ENCODE results near the gene SP8. TPM values are rescaled to one million over a fixed set of nuclear protein-coding genes. Genes with fewer than 3 reads are reported as not detected.

SP8 gene
- total RNA-seq, 3 donors from 2014 or later: not detected

- Mint-ChIP-seq H3K4me3 (no peak overlapping the region), H3K27me3 (ENCODE audit: low read depth) (no peaks in the 10 kb centered on the region), H3K4me1 (ENCODE audit: low read depth) (no peaks in the 10 kb centered on the region), H3K9me3 (no peaks in the 10 kb centered on the region), H3K36me3 (ENCODE audit: insufficient read depth) (no peaks in the 10 kb centered on the region)
- DNase-seq: no peak
- no peak for ATAC-seq
These were observed 32.7 kb downstream of the SP8 start for GRCh38 chr7:20754001-20754400.

- DNase-seq: no peak
- Mint-ChIP-seq H3K9me3 (no peaks in the 10 kb centered on the region), H3K4me3 (no peak overlapping the region), H3K4me1 (ENCODE audit: low read depth) (no peaks in the 10 kb centered on the region), H3K27me3 (ENCODE audit: low read depth) (peaks cover 5% of the 10 kb centered on the region), H3K36me3 (ENCODE audit: insufficient read depth) (no peaks in the 10 kb centered on the region)
- ATAC-seq: no peak
These were observed 36.8 kb downstream of the SP8 start for GRCh38 chr7:20749906-20750305.

GRCh38 chr7:20748853-20749252 lies 37.8 kb downstream of the SP8 start:
- DNase-seq (no peak), ATAC-seq (no peak)
- H3K9me3 Mint-ChIP-seq: no peaks in the 10 kb centered on the region
- no peak overlapping the region for H3K4me3 Mint-ChIP-seq
- peaks cover 5% of the 10 kb centered on the region for H3K27me3 Mint-ChIP-seq (ENCODE audit: low read depth)
- no peaks in the 10 kb centered on the region for H3K36me3 Mint-ChIP-seq (ENCODE audit: insufficient read depth)
- H3K4me1 Mint-ChIP-seq (ENCODE audit: low read depth): no peaks in the 10 kb centered on the region

- H3K27me3 Mint-ChIP-seq (ENCODE audit: low read depth): peaks cover 5% of the 10 kb centered on the region
- H3K36me3 Mint-ChIP-seq (ENCODE audit: insufficient read depth): no peaks in the 10 kb centered on the region
- ATAC-seq (no peak), DNase-seq (no peak)
- no peak overlapping the region for H3K4me3 Mint-ChIP-seq
- H3K4me1 Mint-ChIP-seq (ENCODE audit: low read depth): no peaks in the 10 kb centered on the region
- H3K9me3 Mint-ChIP-seq: no peaks in the 10 kb centered on the region
These were observed 39.7 kb downstream of the SP8 start for GRCh38 chr7:20747001-20747400.

DNA sequence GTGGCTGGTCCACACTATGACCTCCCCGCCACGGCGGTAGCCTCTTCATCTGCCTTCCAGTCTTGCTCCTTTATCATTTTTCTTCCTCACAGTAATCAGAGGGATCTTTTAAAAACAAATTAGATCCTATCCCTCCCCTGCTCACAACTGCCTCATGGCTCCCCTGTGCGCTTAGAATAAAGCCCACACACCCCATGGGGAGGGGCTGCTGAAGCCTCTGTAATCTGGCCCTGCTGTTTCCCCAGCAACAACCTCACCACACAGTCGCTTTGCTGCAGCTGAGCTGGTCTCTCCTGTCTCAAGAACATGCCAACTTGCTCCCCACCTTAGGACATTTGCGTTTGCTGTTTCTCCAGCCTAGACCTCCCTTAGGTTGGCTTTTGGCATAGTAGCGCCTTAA lies 41.0 kb downstream of the SP8 start:
- DNase-seq (no peak), ATAC-seq (no peak)
- Mint-ChIP-seq H3K9me3 (no peaks in the 10 kb centered on the region), H3K27me3 (ENCODE audit: low read depth) (peaks cover 5% of the 10 kb centered on the region), H3K4me1 (ENCODE audit: low read depth) (no peaks in the 10 kb centered on the region), H3K4me3 (no peak overlapping the region), H3K36me3 (ENCODE audit: insufficient read depth) (no peaks in the 10 kb centered on the region)

DNA sequence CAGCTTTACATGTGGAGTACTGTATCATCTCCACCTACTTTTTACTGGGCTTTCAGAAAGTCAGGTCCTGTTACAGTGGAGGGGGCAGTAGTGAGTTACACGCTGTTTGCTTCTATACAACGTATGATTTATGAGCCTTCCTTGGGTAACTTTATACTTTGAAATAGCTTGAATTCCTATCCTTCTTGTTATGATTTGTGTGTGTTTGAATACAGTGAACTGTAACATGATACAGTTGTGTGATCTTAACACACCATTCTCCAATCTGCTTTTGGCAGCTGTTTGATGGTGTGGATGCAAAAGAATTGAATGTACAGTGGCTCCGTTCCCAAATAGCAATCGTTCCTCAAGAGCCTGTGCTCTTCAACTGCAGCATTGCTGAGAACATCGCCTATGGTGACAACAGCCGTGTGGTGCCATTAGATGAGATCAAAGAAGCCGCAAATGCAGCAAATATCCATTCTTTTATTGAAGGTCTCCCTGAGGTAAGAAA lies 41.7 kb downstream of the SP8 start:
- H3K4me3 Mint-ChIP-seq: no peak overlapping the region
- ATAC-seq: no peak

GRCh38 chr7:20742913-20743312 lies 43.8 kb downstream of the SP8 start:
- no peaks in the 10 kb centered on the region for H3K4me1 Mint-ChIP-seq (ENCODE audit: low read depth)
- H3K9me3 Mint-ChIP-seq: no peaks in the 10 kb centered on the region
- no peak overlapping the region for H3K4me3 Mint-ChIP-seq
- no peak for DNase-seq
- H3K27me3 Mint-ChIP-seq (ENCODE audit: low read depth): peaks cover 5% of the 10 kb centered on the region
- no peak for ATAC-seq
- no peaks in the 10 kb centered on the region for H3K36me3 Mint-ChIP-seq (ENCODE audit: insufficient read depth)

More for the DNA sequence above, 41.7 kb downstream of the SP8 start:
- H3K36me3 Mint-ChIP-seq (ENCODE audit: insufficient read depth): no peaks in the 10 kb centered on the region
- H3K27me3 Mint-ChIP-seq (ENCODE audit: low read depth): peaks cover 5% of the 10 kb centered on the region
- no peak for DNase-seq
- H3K9me3 Mint-ChIP-seq: no peaks in the 10 kb centered on the region
- no peaks in the 10 kb centered on the region for H3K4me1 Mint-ChIP-seq (ENCODE audit: low read depth)

DNA sequence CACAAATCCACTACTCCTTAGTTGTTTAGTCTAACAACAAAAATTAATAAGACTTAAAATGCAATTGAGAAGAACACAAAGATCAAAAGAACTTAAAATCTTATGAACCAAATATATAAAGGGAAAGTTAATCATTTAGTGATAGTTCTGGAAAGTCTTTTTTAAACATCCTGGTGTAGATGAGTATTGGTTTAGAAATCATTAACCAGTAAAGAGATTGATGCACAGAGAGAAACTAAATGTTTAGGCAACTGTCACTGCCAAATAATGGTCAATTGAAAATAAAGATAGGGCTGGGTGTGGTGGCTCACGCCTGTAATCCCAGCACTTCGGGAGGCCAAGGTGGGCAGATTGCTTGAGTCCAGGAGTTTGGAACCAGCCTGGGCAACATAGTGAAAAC lies 44.9 kb downstream of the SP8 start:
- H3K4me3 Mint-ChIP-seq: no peak overlapping the region
- no peaks in the 10 kb centered on the region for H3K36me3 Mint-ChIP-seq (ENCODE audit: insufficient read depth)
- no peaks in the 10 kb centered on the region for H3K9me3 Mint-ChIP-seq
- DNase-seq (no peak), ATAC-seq (no peak)
- H3K4me1 Mint-ChIP-seq (ENCODE audit: low read depth): no peaks in the 10 kb centered on the region
- H3K27me3 Mint-ChIP-seq (ENCODE audit: low read depth): peaks cover 5% of the 10 kb centered on the region

DNA sequence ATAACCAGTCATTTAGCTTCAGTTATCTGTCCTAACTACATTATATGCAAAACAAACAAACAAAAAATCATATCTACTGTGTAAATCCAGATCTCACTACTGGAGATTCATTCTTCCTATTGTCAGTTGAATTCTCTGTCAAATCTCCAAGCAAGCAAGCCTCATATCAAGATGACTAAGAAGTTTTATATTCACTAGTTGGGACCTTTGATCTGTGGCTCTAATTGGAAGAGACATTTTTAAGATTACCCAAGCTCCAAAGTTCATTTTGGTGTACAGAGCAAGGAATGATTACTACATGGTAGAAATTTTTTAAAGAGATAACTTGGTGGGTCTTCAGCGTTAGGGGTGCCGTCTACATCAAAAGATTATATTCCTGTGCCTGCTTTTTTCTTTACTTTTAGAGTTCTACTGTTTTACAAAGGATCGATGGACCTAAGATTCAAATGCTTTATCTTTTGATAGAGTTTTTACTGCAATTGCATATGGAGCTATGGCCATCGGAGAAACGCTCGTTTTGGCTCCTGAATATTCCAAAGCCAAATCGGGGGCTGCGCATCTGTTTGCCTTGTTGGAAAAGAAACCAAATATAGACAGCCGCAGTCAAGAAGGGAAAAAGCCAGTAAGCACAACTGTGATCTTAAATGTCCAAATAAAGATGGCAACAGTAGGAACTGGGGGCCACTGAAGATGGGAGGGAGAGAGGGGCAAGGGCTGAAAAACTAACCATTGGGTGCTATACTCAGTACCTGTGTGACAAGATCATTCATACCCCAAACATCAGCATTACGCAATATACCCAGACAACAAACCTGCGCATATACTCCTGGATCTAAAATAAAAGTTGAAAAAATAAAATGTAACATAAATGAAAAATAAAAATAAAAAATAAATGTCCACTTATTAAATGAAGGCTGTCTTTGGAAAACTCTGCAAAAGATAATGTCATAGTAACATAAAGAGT lies 47.9 kb downstream of the SP8 start:
- ATAC-seq (no peak), DNase-seq (no peak)
- Mint-ChIP-seq H3K36me3 (ENCODE audit: insufficient read depth) (no peaks in the 10 kb centered on the region), H3K4me3 (no peak overlapping the region), H3K27me3 (ENCODE audit: low read depth) (no peaks in the 10 kb centered on the region), H3K9me3 (no peaks in the 10 kb centered on the region), H3K4me1 (ENCODE audit: low read depth) (no peaks in the 10 kb centered on the region)

GRCh38 chr7:20737840-20738448 lies 48.7 kb downstream of the SP8 start:
- H3K4me1 Mint-ChIP-seq (ENCODE audit: low read depth): no peaks in the 10 kb centered on the region
- ATAC-seq: no peak
- H3K4me3 Mint-ChIP-seq: no peak overlapping the region
- H3K9me3 Mint-ChIP-seq: no peaks in the 10 kb centered on the region
- H3K27me3 Mint-ChIP-seq (ENCODE audit: low read depth): no peaks in the 10 kb centered on the region
- no peaks in the 10 kb centered on the region for H3K36me3 Mint-ChIP-seq (ENCODE audit: insufficient read depth)
- no peak for DNase-seq

DNA sequence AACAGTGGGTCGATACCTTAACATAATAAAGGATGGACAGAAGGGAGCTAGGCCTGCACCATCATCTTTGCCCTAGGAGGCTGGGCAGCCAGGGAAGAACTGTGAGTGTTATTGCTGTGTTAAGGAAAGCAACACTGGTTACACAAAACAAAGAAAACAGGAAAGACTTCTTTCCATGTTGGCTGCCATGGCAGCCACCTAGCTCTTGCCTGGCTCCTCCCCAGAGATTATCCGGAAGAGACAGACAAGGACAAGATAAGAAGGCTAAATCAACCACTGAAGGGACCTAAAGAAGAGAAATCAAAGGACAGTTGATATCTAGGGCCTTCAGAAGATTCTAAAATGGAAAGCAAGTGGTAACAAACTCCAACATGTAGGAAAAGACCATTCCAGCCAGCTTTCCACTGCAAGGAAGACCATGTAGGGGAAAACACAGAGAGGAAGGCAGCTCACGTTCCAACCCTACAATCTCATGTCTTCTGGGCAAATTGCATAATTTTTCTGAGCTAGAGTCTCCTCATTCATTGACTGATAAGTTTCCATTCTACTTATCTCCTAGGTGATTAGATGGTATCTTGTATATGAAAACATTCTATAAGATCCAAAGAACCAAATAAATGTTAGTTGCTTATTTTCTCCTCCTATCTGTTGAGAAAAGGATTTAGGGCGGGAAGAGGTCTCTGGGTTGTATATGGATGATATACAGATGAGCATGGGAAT lies 51.2 kb downstream of the SP8 start:
- Mint-ChIP-seq H3K36me3 (ENCODE audit: insufficient read depth) (no peaks in the 10 kb centered on the region), H3K27me3 (ENCODE audit: low read depth) (peaks cover 5% of the 10 kb centered on the region), H3K9me3 (no peaks in the 10 kb centered on the region), H3K4me1 (ENCODE audit: low read depth) (no peaks in the 10 kb centered on the region), H3K4me3 (no peak overlapping the region)
- no peak for DNase-seq
- ATAC-seq: no peak

Other genes with a start within 250 kb of the SP8 start
- not detected for gene ABCB5, start 171.2 kb downstream of the SP8 start, total RNA-seq

Data from activated T-cell treated with anti-CD3 and anti-CD28 coated beads, Interleukin-2, amount 50 U/mL, for 4 hours (primary cell).